Smooth muscle cell of the umbilical artery (primary cell): ENCODE measurements around the gene OR8D4. TPM values are rescaled to one million over a fixed set of nuclear protein-coding genes. Genes with fewer than 3 reads are reported as not detected.

Experiments used
- total RNA-seq: library from RNA; depleted of rRNA; stranded (reverse); fragments of >200 nt; gene quantifications from 2 replicates; pipeline ENCODE4 v1.2.3, GENCODE V29; 2014

The OR8D4 gene
- total RNA-seq: not detected in 2 replicates

DNA sequence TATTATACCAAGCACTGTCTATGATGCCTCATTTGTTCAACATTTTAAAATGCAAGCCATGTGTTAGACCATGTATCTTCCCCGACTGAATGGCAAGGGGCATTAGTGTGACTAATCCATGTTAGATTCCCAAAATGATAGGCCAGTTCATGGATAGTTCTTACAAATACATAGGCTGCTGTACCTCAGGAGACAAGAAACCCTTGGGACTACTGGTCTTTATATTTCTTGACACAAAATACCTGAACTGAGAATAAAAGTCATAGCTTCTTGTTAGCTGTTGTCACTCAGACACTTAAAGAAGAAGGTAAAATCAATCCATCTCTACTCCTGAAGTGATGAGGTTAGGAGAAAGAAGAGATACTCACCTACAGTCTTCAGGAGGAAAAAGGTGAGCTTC is at the start of gene OR8D4:
Gene OR8D4, plus strand, starts transcription at position 301 of the 400 bp plus-strand sequence. CDS start 4,265 bp downstream, outside the sequence.

DNA sequence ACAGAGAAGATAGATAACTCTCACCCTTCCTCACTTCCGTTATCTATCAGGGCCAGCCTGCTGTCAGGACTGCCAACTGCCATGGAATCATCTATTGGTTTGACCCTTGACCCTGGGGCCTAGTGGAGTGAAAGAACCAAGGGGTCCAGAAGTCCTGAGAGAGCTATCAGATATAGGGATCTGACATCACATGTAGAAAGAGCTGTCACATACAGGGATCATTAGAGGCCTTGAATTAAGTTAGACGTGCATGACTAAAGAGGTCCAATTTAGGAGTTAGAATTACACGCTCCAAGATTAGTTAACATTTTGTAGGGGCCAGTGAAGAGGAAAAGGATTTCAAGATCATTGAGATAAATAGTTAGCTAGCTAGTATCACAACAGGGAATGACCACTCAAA is 16.4 kb upstream of the OR8D4 start, which contains the start of gene TMEM225:
Gene TMEM225, minus strand, starts transcription at position 101 of the 400 bp plus-strand sequence. CDS start 245 bp downstream, outside the sequence.

DNA sequence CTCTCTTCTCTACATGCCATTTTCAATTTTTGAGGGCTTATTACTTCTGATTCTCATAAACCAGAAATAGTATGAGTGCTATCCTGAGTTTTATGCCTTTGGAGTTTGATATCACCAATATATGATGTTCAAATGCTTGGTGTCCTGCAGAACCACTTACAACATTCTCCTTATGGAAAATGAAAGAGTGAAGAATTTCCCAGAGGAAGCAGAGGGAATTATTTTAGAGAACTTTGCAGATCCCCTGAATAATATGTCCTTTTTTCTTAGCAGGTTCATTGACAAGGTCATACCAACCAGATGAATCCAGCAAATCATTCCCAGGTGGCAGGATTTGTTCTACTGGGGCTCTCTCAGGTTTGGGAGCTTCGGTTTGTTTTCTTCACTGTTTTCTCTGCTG is 37.4 kb downstream of the OR8D4 start, which contains the start of gene OR4D5:
Gene OR4D5, plus strand, starts transcription at position 301 of the 400 bp plus-strand sequence. Its CDS starts 0 bp downstream, at position 301.

GRCh38 chr11:123943738-123944137 is 41.8 kb downstream of the OR8D4 start, which contains the start of gene OR6T1:
Gene OR6T1, minus strand, starts transcription at chr11:123943838. Its CDS starts 0 bp downstream, at chr11:123943838.

Other genes with a start within 250 kb of the OR8D4 start
- gene SCN3B, start 247.5 kb upstream of the OR8D4 start, total RNA-seq: 0.30 and 0.65 TPM in 2 replicates
- 6.2 and 9.6 TPM in 2 replicates for gene ZNF202, start 160.5 kb upstream of the OR8D4 start, total RNA-seq
- gene OR6X1, start 147.6 kb upstream of the OR8D4 start, total RNA-seq: not detected in 2 replicates
- gene OR6M1, start 95.8 kb upstream of the OR8D4 start, total RNA-seq: not detected in 2 replicates
- gene TMEM225, start 16.5 kb upstream of the OR8D4 start, total RNA-seq: not detected in 2 replicates
- not detected in 2 replicates for gene OR4D5, start 37.5 kb downstream of the OR8D4 start, total RNA-seq
- not detected in 2 replicates for gene OR6T1, start 41.7 kb downstream of the OR8D4 start, total RNA-seq
- gene OR10S1, start 75.6 kb downstream of the OR8D4 start, total RNA-seq: not detected in 2 replicates
- not detected in 2 replicates for gene OR10G6, start 93.0 kb downstream of the OR8D4 start, total RNA-seq
- gene OR10G4, start 110.8 kb downstream of the OR8D4 start, total RNA-seq: not detected in 2 replicates
- gene OR10G9, start 120.8 kb downstream of the OR8D4 start, total RNA-seq: not detected in 2 replicates
- not detected in 2 replicates for gene OR10G8, start 124.6 kb downstream of the OR8D4 start, total RNA-seq
- not detected in 2 replicates for gene OR10G7, start 139.2 kb downstream of the OR8D4 start, total RNA-seq
- 2.9 and 3.0 TPM in 2 replicates for gene VWA5A, start 213.3 kb downstream of the OR8D4 start, total RNA-seq